Testis (tissue), 2 donors: ENCODE results near the gene KLHL15.

ENCODE experiments used
- CTCF ChIP-seq, 3 experiments: fragments of 450-650 bp in 2 of 3; fragments of 200-600 bp in 1 of 3; sonication (generic) in 1 of 3; IDR thresholded peaks; one replicate each; pipeline ENCODE4 v1.5.1; 2016 to 2019; ENCODE audit warnings: antibody characterized with exemption in 3 of 3, mild to moderate bottlenecking in 2 of 3, moderate library complexity in 1 of 3
- POLR2A ChIP-seq: fragments of 450-650 bp; IDR thresholded peaks from one replicate; pipeline ENCODE4 v1.6.1; 2017; ENCODE audit warnings: antibody characterized with exemption, mild to moderate bottlenecking, moderate library complexity

- no peak for TF ChIP-seq CTCF (IDR thresholded peaks at IDR 0.05)
- no peak for TF ChIP-seq POLR2A
Measured at GRCh38 chrX:24034485-24034884, 7.5 kb upstream of the KLHL15 start.
